HTR-8/SVneo (cell line): Measurements from ENCODE around the gene FMN2.
A peak's percentile ranks its signal among the peaks of the same experiment; 100 is the strongest.

Source experiments
- DNase-seq: peaks from one replicate; pipeline ENCODE4 v3.0.0; 2011; ENCODE audit warnings: low spot score, mixed read lengths; ENCODE audit not compliant: insufficient read length
- FAIRE-seq: peaks from 2 replicates; lab custom pipeline; 2011; peaks lifted over from hg19 to GRCh38; lab: Jason Lieb, UNC

The FMN2 gene

DNA sequence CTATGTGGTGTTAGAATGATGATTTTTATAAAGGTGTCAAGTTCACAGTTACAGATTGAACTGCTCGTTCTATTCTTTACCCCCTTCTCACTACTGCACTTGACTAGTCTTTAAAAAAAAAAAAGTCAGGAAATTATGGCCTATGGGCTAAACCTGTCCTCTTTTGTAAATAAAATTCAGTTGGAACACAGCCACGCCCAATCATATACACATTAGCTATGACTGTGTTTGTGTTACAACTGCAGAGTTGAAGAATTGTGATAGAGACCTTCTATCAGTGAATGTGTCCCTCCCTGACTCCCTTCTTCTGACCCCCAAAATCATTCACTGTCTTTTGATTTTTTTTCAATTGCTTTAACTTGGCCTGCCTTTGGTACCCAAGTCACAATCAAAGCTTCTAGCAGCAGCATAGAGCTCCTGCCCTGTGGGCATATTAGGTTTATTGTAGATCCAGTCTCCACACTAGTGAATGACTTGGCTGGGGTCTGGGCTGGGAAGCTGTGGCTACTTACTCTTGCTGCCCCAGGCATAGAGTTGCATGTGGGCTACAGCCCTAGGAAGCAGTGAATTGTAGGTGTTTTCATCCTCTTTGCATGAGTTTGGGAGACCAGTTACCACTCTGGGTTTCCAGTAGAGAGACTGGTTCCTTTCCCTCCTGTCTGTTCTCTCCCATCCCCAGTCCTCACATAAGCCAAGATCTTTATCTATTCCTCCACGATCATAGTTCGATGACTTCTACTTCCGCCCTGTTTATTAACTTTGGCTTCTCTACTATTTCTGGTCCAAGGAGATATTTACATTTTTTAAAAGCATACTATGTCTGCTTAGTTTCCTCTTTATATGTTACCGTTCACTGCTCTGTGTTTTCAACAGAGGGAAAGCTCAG, 249.9 kb downstream of the FMN2 start:
- FAIRE-seq: no peak
- no peak for DNase-seq

GRCh38 chr1:240342251-240342625, 250.6 kb downstream of the FMN2 start:
- DNase-seq: no peak
- no peak for FAIRE-seq

GRCh38 chr1:240343045-240343444, 251.4 kb downstream of the FMN2 start:
- DNase-seq (no peak), FAIRE-seq (no peak)

GRCh38 chr1:240343966-240344365, 252.3 kb downstream of the FMN2 start:
- DNase-seq (no peak), FAIRE-seq (no peak)

DNA sequence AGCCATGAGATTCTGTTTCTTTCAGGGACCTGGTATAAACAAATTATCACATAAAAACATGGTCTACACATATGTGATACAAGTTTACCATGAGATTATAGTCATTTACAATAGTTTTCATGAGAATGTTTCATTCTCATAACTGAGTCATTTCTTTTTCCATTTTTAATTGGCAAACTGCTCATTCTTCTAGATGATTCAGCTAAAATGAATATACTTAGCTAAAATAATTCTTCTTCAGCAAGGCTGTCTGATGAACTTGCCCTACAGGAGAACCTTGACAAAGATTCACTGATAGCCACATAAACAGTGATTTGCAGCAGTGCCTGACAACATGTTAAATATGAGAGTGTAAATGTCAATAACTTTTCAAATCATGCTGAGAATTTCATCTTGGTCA, 253.2 kb downstream of the FMN2 start:
- FAIRE-seq: no peak
- DNase-seq: no peak

DNA sequence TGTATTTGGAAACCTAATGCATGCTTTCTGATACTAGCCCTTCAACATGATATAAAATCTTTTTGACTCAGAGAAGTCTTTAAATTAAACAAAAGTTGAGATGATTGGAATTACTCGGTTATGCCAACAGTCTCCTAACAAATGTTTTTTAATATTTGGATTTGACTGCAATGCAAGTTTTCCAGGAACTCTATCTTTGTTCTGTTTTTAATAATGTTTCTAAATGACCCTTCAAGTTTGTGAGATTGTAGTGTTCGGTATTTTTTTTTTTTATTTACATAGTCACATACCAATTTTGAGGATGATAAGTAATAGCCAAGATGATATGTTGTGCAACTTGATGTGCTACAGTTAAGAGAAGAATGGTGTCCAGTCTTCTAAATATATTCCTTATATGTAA, 258.0 kb downstream of the FMN2 start:
- no peak for DNase-seq
- no peak for FAIRE-seq

DNA sequence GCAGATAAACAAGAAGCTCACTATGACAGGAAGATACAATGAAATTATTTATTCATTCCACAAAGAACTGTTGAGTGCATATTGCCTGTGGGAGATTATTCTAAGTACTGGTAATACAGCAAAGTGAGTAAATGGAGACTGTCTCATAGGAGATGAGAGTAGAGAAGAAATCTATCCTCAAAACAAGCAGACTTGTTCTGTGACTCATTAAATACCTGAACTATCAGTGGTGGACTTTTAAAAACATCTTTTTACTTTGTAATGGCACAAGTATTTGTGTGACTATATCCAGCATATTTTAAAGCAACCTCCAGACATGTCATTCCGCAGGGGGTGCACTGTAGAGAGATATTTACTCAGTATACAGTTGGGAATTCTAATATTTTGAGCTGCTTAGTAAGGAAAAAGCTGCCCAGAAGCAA, 259.2 kb downstream of the FMN2 start:
- DNase-seq (peak; percentile 14), FAIRE-seq (no peak)

- no peak for DNase-seq
- FAIRE-seq: no peak
These were observed 260.0 kb downstream of the FMN2 start for GRCh38 chr1:240351690-240352089.

DNA sequence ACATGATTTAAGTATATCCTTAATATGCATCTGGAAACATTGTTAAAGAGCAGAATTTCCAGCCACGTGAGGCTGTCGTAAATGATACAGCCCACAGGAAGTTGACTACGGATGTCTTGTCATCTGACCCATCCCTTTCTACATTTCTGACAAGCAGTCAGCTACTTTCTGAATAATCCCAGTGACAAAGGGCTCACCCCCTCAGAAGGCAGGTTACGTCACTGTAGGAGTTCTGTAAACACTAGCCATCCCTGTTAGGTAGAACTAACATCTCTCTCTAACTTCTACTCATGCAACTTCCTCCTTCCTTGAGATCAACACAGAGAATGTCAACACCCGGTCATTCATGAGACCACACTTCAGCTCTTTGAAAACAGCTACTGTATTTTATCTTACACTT, 261.1 kb downstream of the FMN2 start:
- DNase-seq (peak; percentile 32), FAIRE-seq (peak; percentile 49)

DNA sequence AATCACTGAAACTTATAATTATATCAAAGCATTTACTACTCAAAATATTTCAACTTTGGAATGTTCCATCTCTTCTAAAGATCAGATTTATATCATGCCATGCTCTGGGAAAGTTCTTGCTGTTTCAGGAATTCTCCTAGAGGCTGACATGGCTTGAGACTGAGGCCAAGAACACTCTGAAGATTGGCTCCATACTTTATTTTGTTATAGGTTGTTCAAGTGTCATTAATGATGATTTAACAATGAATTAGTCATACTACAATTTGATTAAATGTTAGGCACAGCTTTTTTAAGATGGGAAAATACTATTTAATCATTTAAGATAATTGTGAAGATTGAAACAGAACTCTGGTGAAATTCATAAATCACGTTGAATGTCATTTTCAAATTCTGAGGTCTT, 264.9 kb downstream of the FMN2 start:
- FAIRE-seq (no peak), DNase-seq (no peak)

DNA sequence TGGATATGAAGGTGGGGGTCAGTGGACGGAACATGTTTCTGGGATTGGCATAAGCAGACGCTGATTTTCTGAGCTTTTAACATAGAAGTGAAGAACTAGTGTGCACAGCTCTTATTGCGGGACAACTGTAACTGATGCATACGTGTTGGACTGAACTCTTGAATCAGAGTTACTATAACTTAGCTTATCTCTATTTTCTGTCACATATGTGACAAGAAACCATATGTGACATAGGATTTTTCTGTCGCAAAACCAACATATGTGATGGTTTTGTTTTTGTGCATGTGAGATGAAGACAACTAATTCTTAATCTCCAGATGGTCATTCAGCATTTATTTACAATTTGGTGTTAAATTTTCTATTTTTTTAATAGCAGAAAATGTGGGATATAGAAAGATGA, 270.4 kb downstream of the FMN2 start:
- no peak for DNase-seq
- no peak for FAIRE-seq

GRCh38 chr1:240362826-240363225, 271.1 kb downstream of the FMN2 start:
- FAIRE-seq (no peak), DNase-seq (no peak)

- FAIRE-seq: no peak
These were observed 271.6 kb downstream of the FMN2 start for GRCh38 chr1:240363315-240363714.

DNA sequence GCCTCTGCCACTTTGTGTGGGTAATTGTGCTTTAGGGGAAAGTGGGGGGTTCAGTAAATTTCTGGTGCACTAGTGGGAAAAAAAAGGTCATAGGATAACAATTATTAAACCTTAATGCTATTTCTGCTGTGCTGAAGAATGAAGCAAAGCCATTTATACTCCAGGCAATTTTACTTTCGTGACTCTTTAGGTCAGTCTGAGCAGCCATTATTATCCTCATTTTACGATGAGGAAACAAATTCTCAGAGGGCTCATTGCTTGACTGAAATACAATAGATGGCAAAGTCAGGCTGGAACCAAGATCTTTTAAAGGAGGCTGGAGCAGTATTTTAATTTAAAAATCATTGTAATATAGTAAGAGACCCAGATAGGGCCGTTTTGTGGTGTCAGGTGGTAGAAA, 272.2 kb downstream of the FMN2 start:
- no peak for FAIRE-seq

More at GRCh38 chr1:240363315-240363714, 271.6 kb downstream of the FMN2 start:
- DNase-seq: no peak

GRCh38 chr1:240366636-240367035, 275.0 kb downstream of the FMN2 start:
- FAIRE-seq (no peak), DNase-seq (no peak)

More for the DNA sequence above, 272.2 kb downstream of the FMN2 start:
- DNase-seq: no peak

- DNase-seq (no peak), FAIRE-seq (no peak)
These were observed 293.9 kb downstream of the FMN2 start for GRCh38 chr1:240385551-240385950.

DNA sequence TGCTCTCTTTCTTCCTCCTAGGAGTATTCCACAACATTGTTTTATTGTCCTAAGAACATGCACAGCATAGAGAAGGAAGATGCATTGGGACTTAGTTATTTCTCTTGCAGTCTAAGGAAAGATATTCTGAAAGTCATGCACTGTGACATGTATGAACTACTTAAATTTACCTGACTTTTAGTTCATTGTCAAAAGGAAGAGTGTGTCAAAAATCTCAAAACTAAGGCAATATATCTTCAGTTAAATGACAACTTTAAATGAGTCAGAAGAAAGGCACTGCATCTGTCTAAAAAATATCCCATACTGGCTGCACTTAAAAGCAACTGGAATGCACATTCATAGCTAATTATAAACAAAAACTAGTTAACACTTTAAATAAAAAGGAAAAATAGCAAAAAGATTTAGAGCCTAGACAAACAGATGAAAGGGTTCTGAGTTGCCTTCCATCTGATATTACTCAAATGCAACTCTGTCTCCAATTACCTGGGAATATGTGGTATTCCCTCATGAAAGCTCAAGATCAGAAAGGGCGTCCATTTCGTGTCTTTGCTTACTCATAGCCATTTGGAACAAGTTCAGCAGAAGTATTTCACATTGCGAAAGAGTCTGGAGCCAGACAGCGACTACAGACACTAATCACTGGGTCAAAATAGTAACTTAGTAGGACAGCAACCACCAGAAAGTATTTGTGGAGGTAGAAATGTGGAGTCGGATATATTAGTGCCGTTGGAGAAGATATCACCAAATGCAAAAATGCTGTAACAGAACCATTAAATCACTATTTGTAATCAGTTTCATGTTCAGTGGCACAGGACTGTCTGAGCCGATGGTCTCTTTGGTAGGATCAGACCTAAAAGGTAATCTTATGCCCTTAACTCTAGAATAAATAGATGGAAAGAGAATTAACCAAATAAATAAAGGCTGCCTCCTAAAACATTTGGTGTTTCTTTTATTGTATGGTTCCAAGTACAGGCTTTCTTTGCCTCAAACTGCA, 294.6 kb downstream of the FMN2 start:
- FAIRE-seq (peak; percentile 79), DNase-seq (peak; percentile 75)

DNA sequence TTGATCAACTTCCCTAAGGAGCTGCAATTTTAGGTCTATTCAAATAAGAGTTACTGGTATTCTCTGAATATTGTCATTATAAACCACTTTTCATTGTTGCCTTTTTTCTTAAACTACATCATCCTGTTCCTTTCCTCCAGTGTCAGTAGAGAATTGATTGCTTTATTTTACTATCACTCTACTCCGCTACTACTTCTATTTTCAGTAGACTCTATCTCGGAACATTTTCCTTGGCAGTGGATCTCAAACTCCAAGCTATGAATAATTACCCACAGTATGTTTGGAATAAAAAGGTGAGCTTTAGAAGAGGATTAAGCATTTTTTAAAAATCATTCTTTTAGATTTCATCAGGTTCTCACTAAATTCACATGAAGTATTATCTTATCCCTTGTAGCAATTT, 295.4 kb downstream of the FMN2 start:
- DNase-seq: no peak
- no peak for FAIRE-seq

DNA sequence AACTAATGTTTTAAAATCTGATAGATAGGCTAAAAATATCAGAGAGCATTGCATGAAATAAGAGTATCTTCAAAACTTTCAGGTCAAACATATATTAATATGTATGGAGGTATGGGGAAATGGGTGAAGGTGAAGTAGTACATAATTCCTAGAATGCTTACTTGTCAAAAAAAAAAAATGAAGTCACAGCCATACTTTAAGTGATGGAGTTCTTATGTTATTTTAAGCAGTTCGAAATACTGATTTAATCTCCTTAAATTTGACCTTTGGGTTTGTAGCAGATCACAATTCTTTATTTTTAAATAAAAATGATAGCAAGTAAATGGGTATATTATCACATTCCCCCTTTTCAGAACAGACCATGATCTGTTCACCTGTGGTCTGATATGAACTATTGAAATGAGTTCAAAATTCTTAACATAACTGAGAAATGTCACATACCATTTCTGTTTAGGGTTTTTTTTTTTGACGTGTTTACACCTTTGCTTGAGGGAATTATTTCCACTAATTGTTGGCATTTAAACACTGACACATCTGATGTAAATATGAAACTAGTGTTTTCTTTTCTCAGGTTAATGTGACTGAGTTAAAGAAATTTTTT, 300.1 kb downstream of the FMN2 start:
- DNase-seq: no peak
- no peak for FAIRE-seq

- no peak for FAIRE-seq
These were observed 302.7 kb downstream of the FMN2 start for GRCh38 chr1:240394353-240394752.

DNA sequence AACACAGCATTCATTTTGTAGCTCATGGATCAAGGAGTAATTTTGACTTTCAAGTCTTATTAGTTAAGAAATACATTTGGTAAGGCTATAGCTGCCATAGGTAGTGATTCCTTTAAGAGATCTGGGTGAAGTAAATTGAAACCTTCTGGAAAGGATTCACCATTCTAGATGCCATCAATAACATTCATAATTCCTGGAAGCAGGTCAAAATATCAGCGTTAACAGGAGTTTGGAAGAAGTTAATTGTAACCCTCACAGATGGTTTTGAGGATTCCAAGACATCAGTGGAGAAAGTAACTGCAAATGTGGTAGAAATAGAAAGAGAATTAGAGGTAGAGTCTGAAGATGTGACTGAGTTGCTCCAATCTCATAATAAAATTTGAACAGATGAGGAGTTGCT, 303.7 kb downstream of the FMN2 start:
- no peak for FAIRE-seq

More at GRCh38 chr1:240394353-240394752, 302.7 kb downstream of the FMN2 start:
- DNase-seq: no peak

More for the DNA sequence above, 303.7 kb downstream of the FMN2 start:
- no peak for DNase-seq
